Body of pancreas (tissue), 4 donors: Measurements from ENCODE around the gene NEGR1. TPM values are rescaled to one million over a fixed set of nuclear protein-coding genes. Genes with fewer than 3 reads are reported as not detected.

Source experiments
- ATAC-seq: fragments of 150-250 bp; one replicate; pipeline ENCODE4 v1.9.1; 2016
- DNase-seq, 4 donors: peaks; one replicate each; pipeline ENCODE4 v3.0.0-alpha.2; 2019
- H3K27ac ChIP-seq, 4 donors: fragments of 200-600 bp; sonication (generic); 1 replicate in 3 of 4; 2 replicates in 1 of 4; pipeline versions ENCODE4 v1.5.1 to v1.6.1; 2016 to 2019; ENCODE audit warnings: mild to moderate bottlenecking in 1 of 4, mixed read lengths in 1 of 4, moderate library complexity in 1 of 4
- H3K27me3 ChIP-seq, 2 donors: fragments of 200-600 bp; sonication (generic); one replicate each; pipeline ENCODE4 v1.6.0; 2016; ENCODE audit warnings: mild to moderate bottlenecking in 1 of 2
- H3K36me3 ChIP-seq, 2 donors: fragments of 200-600 bp; sonication (generic); replicated peaks in 1 of 2; 2 replicates each; pipeline ENCODE4 v1.5.1; 2016; ENCODE audit warnings: low read depth in 2 of 2; ENCODE audit not compliant: insufficient read depth in 1 of 2
- H3K4me1 ChIP-seq: fragments of 200-600 bp; sonication (generic); one replicate; pipeline ENCODE4 v1.6.0; 2016
- H3K4me3 ChIP-seq, 2 donors: fragments of 200-600 bp; sonication (generic); 1 replicate in 1 of 2; 2 replicates in 1 of 2; pipeline ENCODE4 v1.5.1; 2016 to 2019
- H3K9me3 ChIP-seq, 3 donors: fragments of 200-600 bp; sonication (generic); 1 replicate in 2 of 3; 2 replicates in 1 of 3; pipeline ENCODE4 v1.5.1; 2016
- CTCF ChIP-seq, 7 experiments: fragments of 450-650 bp in 4 of 7; fragments of 200-600 bp in 3 of 7; sonication (generic) in 3 of 7; IDR thresholded peaks; one replicate each; pipeline ENCODE4 v1.5.1; 2016 to 2019; ENCODE audit warnings: antibody characterized with exemption in 7 of 7
- POLR2A ChIP-seq, 3 donors: fragments of 450-650 bp; IDR thresholded peaks; one replicate each; pipeline ENCODE4 v1.6.1; 2016; ENCODE audit warnings: antibody characterized with exemption in 3 of 3, mild to moderate bottlenecking in 2 of 3
- WGBS, 2 donors: methylation state at CpG; one replicate each; pipeline ENCODE4 v1.1.5; 2017; 5-methylcytosine and 5-hydroxymethylcytosine counted together
- intact Hi-C: fragments of 100-400 bp; cut with DNase I; formaldehyde crosslinking; loops from one replicate; pipeline ENCODE4 v1.15.1; 2023
- total RNA-seq, 2 donors: library from RNA; depleted of rRNA; stranded (reverse); fragments of >200 nt; gene quantifications; one replicate each; pipeline ENCODE4 v1.1.0, GENCODE V29; 2016

Gene NEGR1
- total RNA-seq, 2 donors from 2014 or later, result 6.3 to 9.6 TPM

DNA sequence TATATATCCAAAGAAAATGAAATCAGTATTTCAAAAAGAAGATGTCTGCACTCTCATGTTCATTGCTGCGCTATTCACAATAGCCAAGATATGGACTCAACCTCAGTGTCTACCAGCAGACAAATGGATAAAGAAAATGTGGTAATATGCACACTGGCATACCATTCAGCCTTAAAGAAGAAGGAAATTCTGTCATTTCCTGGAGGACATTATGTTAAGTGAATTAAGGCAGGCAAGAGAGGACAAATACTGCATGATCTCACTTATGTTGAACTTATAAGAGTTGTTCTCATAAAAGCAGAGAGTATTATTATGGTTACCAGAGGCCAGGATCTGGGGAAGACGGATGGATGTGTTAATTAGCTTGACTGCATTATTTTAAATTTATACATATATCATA, 115.9 kb downstream of the NEGR1 start:
- Histone ChIP-seq H3K4me1 (no peaks in the 10 kb centered on the region), H3K36me3 (no peaks in the 10 kb centered on the region), H3K4me3 (no peak overlapping the region), H3K27me3 (no peaks in the 10 kb centered on the region), H3K27ac (no peak overlapping the region), H3K9me3 (no peaks in the 10 kb centered on the region)
- DNase-seq (no peak), ATAC-seq (no peak)
- 73 to 77% methylated on average over 2 of the region's 2 CpGs for WGBS, 2 donors
- intact Hi-C loops, result no loop called here
- TF ChIP-seq CTCF (IDR thresholded peaks at IDR 0.05) (no peak), POLR2A (IDR thresholded peaks at IDR 0.05) (no peak)

DNA sequence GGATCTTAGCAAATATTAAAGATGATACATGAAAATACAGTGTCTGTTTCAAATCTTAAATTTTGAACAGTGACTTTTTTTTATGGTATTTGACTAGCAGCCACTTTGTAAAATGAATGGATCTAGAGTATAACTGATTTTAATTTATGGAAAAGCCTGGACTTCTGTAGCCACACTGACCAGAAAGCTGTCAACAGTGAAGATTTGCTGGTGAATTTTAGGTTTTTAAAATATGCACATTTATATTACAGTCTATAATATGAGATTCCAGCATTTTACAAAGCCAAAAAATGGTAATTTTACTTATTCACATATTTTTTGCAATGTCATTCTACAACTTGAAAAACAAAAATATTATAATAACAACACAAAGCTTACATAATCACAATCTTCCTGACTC, 131.8 kb downstream of the NEGR1 start:
- ATAC-seq, result no peak
- TF ChIP-seq CTCF (IDR thresholded peaks at IDR 0.05) (no peak), POLR2A (IDR thresholded peaks at IDR 0.05) (no peak)
- no peaks in the 10 kb centered on the region for H3K4me1 ChIP-seq

DNA sequence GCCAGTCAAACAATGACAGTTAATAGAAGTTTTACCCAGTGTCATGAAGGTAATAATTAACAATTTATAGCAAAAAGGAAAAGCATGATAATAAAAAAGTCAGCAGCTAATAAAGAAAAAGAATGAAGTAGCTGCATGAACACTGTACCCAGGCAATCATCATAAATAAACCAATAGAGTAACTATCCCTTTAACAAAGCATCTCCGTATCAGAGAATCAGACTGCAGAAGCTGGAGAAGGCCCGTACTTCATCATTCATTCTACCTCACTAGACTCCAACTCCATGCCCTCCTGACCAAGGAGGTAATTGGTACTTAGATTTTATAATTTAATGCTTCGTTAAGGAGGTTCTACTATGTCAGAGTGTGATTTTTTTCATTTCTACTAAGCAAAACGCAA, 140.5 kb downstream of the NEGR1 start:
- no peaks in the 10 kb centered on the region for H3K9me3 ChIP-seq
- no peak for ATAC-seq
- no peaks in the 10 kb centered on the region for H3K4me1 ChIP-seq
- 64 to 65% methylated on average over 4 of the region's 4 CpGs for WGBS, 2 donors
- no peaks in the 10 kb centered on the region for H3K27me3 ChIP-seq
- DNase-seq, result no peak
- TF ChIP-seq CTCF (IDR thresholded peaks at IDR 0.05) (no peak), POLR2A (IDR thresholded peaks at IDR 0.05) (no peak)
- H3K27ac ChIP-seq, result no peak overlapping the region
- intact Hi-C loops, result no loop called here
- H3K36me3 ChIP-seq, result no peaks in the 10 kb centered on the region
- H3K4me3 ChIP-seq, result no peak overlapping the region

More for the DNA sequence above, 131.8 kb downstream of the NEGR1 start:
- H3K4me3 ChIP-seq, result no peak overlapping the region
- no peaks in the 10 kb centered on the region for H3K27me3 ChIP-seq
- intact Hi-C loops, result no loop called here
- no peaks in the 10 kb centered on the region for H3K36me3 ChIP-seq
- no peak overlapping the region for H3K27ac ChIP-seq
- H3K9me3 ChIP-seq, result peaks cover 0 to 4% (median 0%) of the 10 kb centered on the region in 3 donors
- no peak for DNase-seq

DNA sequence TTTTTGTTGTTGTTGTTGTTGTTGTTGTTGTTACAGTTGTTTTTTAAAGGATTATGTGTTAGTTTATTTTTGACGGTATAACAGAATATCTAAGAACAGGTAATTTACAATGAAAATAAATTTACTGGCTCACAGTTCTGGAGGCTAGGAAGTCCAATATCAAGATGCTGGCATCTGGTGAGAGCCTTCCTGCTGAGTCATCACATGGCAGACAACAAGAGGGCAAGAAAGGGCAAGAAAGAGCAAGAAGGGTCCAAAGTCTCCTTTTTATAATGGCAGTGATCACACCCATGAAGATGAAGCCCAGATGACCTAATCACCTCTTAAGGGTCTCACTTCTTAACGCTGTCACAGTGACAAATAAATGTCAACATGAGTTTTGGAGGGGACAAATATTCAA, 142.1 kb downstream of the NEGR1 start:
- 64 to 80% methylated on average over 2 of the region's 2 CpGs for WGBS, 2 donors
- DNase-seq (no peak), ATAC-seq (no peak)
- Histone ChIP-seq H3K9me3 (no peaks in the 10 kb centered on the region), H3K27ac (no peak overlapping the region), H3K27me3 (no peaks in the 10 kb centered on the region), H3K4me1 (no peaks in the 10 kb centered on the region), H3K4me3 (no peak overlapping the region), H3K36me3 (no peaks in the 10 kb centered on the region)
- TF ChIP-seq POLR2A (IDR thresholded peaks at IDR 0.05) (no peak), CTCF (IDR thresholded peaks at IDR 0.05) (no peak)
- intact Hi-C loops, result no loop called here

GRCh38 chr1:72137656-72138055, 144.7 kb downstream of the NEGR1 start:
- 75 to 76% methylated on average over 1 of the region's 1 CpG for WGBS, 2 donors
- H3K9me3 ChIP-seq, result no peaks in the 10 kb centered on the region
- no peaks in the 10 kb centered on the region for H3K4me1 ChIP-seq
- no peaks in the 10 kb centered on the region for H3K27me3 ChIP-seq
- no peak for TF ChIP-seq CTCF (IDR thresholded peaks at IDR 0.05)
- TF ChIP-seq POLR2A (IDR thresholded peaks at IDR 0.05), result no peak
- H3K27ac ChIP-seq, result no peak overlapping the region
- H3K4me3 ChIP-seq, result no peak overlapping the region
- no peaks in the 10 kb centered on the region for H3K36me3 ChIP-seq
- ATAC-seq, result no peak
- no peak for DNase-seq
- intact Hi-C loops, result no loop called here
